Esophagus muscularis mucosa (tissue), 4 donors: ENCODE measurements around the gene STYXL2.

Experiments used
- CTCF ChIP-seq, 3 experiments: fragments of 200-600 bp in 2 of 3; fragments of 450-650 bp in 1 of 3; sonication (generic) in 2 of 3; IDR thresholded peaks; one replicate each; pipeline ENCODE4 v1.5.1; 2017 to 2019; ENCODE audit warnings: antibody characterized with exemption in 3 of 3, mild to moderate bottlenecking in 2 of 3, moderate library complexity in 1 of 3
- EP300 ChIP-seq: sonication (generic); formaldehyde crosslinking; IDR thresholded peaks from one replicate; pipeline ENCODE4 v1.6.1; 2017; ENCODE audit warnings: antibody characterized with exemption
- POLR2A ChIP-seq: fragments of 450-650 bp; IDR thresholded peaks from one replicate; pipeline ENCODE4 v1.6.1; 2017; ENCODE audit warnings: antibody characterized with exemption, moderate library complexity, mild to moderate bottlenecking, low read depth

- TF ChIP-seq POLR2A = no peak
- TF ChIP-seq CTCF (IDR thresholded peaks at IDR 0.05) = no peak
- no peak for TF ChIP-seq EP300
Observed at GRCh38 chr1:167116174-167116573, 22.3 kb downstream of the STYXL2 start.
